ENCODE measurements around the gene SLC7A14. TPM values are rescaled to one million over a fixed set of nuclear protein-coding genes. Genes with fewer than 3 reads are reported as not detected.

SLC7A14 gene
- under 0.01 TPM in 1 of 2 replicates, not detected in the other for total RNA-seq (ENCODE audit: low replicate concordance)

DNA sequence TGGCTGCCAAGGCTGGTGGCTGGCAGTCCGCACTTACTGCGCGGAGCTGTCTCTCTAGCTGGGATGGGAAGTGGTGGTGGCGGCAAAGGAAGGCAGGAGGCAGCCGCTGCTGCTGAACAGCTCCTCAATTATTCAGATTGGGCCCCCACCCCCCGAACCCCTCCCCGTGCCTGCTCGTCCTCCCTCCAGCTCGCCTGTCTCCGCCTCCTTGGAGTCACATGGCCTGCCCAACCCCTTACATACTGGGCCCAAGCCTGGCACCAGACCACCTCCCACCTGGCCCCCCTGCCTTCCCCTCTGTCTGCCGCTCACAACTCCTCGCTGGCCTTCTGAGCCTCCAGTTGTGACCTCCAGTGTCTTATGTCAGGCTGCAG is at the start of gene SLC7A14:
TSS of gene SLC7A14 (minus strand) at position 139 of the 374 bp plus-strand sequence. CDS start 59,139 bp downstream, outside the sequence.
- peak; percentile 65 for DNase-seq (ENCODE audit: low spot score)
- H3K4me3 Mint-ChIP-seq = peak within 1 kb of the TSS; percentile 79
- peaks cover 28% of the 10 kb centered on the region for H3K27me3 Mint-ChIP-seq (ENCODE audit: insufficient read depth, low read depth)
- peaks cover 28% of the 10 kb centered on the region for H4K20me1 ChIP-seq (ENCODE audit: low read depth)
- TF ChIP-seq EZH2 (IDR thresholded peaks at IDR 0.05) = no peak
- no peak for TF ChIP-seq EZH2phosphoT487 (IDR thresholded peaks at IDR 0.05)
- no peak for TF ChIP-seq CTCF (IDR thresholded peaks at IDR 0.05)
- no peaks in the 10 kb centered on the region for H3K9me3 Mint-ChIP-seq
- no peaks in the 10 kb centered on the region for H3K36me3 Mint-ChIP-seq
- H3K4me3 ChIP-seq = peak within 1 kb of the TSS; percentile 60
- H3K27ac Mint-ChIP-seq = no peak within 1 kb of the TSS
- H3K27me3 ChIP-seq = peaks cover 75% of the 10 kb centered on the region
- no peaks in the 10 kb centered on the region for H3K36me3 ChIP-seq
- peaks cover 14% of the 10 kb centered on the region for H3K4me1 ChIP-seq
- H3K9ac ChIP-seq = no peak within 1 kb of the TSS
- peaks cover 4% of the 10 kb centered on the region for H3F3A ChIP-seq (ENCODE audit: low read depth)
- H3K4me1 Mint-ChIP-seq = peaks cover 3% of the 10 kb centered on the region
- no peak within 1 kb of the TSS for H3K27ac ChIP-seq
- H3K79me2 ChIP-seq (ENCODE audit: low read depth) = no peaks in the 10 kb centered on the region
- no peaks in the 10 kb centered on the region for H3K9me3 ChIP-seq (ENCODE audit: low read depth)
- peak within 1 kb of the TSS; percentile 97 for H3K4me2 ChIP-seq
- H2AFZ ChIP-seq (replicated peaks) = no peak within 1 kb of the TSS

- Histone ChIP-seq H2AFZ (replicated peaks) (peak overlapping the region; percentile 92), H4K20me1 (ENCODE audit: low read depth) (no peaks in the 10 kb centered on the region), H3K27ac (peak overlapping the region; percentile 83), H3F3A (ENCODE audit: low read depth) (peaks cover 24% of the 10 kb centered on the region), H3K27me3 (no peaks in the 10 kb centered on the region), H3K36me3 (no peaks in the 10 kb centered on the region), H3K4me3 (no peak overlapping the region), H3K9ac (no peak overlapping the region), H3K79me2 (ENCODE audit: low read depth) (no peaks in the 10 kb centered on the region), H3K9me3 (ENCODE audit: low read depth) (no peaks in the 10 kb centered on the region), H3K4me1 (peaks cover 44% of the 10 kb centered on the region), H3K4me2 (peak overlapping the region; percentile 58)
- peak overlapping the region; percentile 86 for H3K27ac Mint-ChIP-seq
- no peaks in the 10 kb centered on the region for H3K9me3 Mint-ChIP-seq
- no peak overlapping the region for H3K4me3 Mint-ChIP-seq
- H3K27me3 Mint-ChIP-seq (ENCODE audit: insufficient read depth, low read depth) = peaks cover 8% of the 10 kb centered on the region
- TF ChIP-seq EZH2 (IDR thresholded peaks at IDR 0.05) (no peak), CTCF (IDR thresholded peaks at IDR 0.05) (no peak), EZH2phosphoT487 (IDR thresholded peaks at IDR 0.05) (no peak)
- peaks cover 57% of the 10 kb centered on the region for H3K4me1 Mint-ChIP-seq
- no peaks in the 10 kb centered on the region for H3K36me3 Mint-ChIP-seq
- no peak for DNase-seq (ENCODE audit: low spot score)
Measured at GRCh38 chr3:170635385-170635735, 49.5 kb upstream of the SLC7A14 start.

GRCh38 chr3:170634663-170635384 is 48.9 kb upstream of the SLC7A14 start:
- peak overlapping the region; percentile 44 for H3K27ac Mint-ChIP-seq
- peaks cover 57% of the 10 kb centered on the region for H3K4me1 Mint-ChIP-seq
- Histone ChIP-seq H3K79me2 (ENCODE audit: low read depth) (no peaks in the 10 kb centered on the region), H3F3A (ENCODE audit: low read depth) (peaks cover 24% of the 10 kb centered on the region), H3K36me3 (no peaks in the 10 kb centered on the region), H3K27ac (peak overlapping the region; percentile 83), H3K4me1 (peaks cover 44% of the 10 kb centered on the region), H3K4me3 (no peak overlapping the region), H2AFZ (replicated peaks) (peak overlapping the region; percentile 92), H3K4me2 (peak overlapping the region; percentile 58), H4K20me1 (ENCODE audit: low read depth) (no peaks in the 10 kb centered on the region), H3K27me3 (no peaks in the 10 kb centered on the region), H3K9ac (no peak overlapping the region), H3K9me3 (ENCODE audit: low read depth) (no peaks in the 10 kb centered on the region)
- DNase-seq (ENCODE audit: low spot score) = no peak
- no peak for TF ChIP-seq EZH2phosphoT487 (IDR thresholded peaks at IDR 0.05)
- TF ChIP-seq CTCF (IDR thresholded peaks at IDR 0.05) = no peak
- no peak for TF ChIP-seq EZH2 (IDR thresholded peaks at IDR 0.05)
- H3K36me3 Mint-ChIP-seq = no peaks in the 10 kb centered on the region
- H3K9me3 Mint-ChIP-seq = no peaks in the 10 kb centered on the region
- peaks cover 5% of the 10 kb centered on the region for H3K27me3 Mint-ChIP-seq (ENCODE audit: insufficient read depth, low read depth)
- H3K4me3 Mint-ChIP-seq = no peak overlapping the region

Data from neural progenitor cell (in vitro differentiated cells).